ENCODE data around the gene EIF4H. TPM values are rescaled to one million over a fixed set of nuclear protein-coding genes. Genes with fewer than 3 reads are reported as not detected.

The EIF4H gene
- total and polyA plus RNA-seq, 2 experiments from 2014 or later, result 183 to 309 TPM

DNA sequence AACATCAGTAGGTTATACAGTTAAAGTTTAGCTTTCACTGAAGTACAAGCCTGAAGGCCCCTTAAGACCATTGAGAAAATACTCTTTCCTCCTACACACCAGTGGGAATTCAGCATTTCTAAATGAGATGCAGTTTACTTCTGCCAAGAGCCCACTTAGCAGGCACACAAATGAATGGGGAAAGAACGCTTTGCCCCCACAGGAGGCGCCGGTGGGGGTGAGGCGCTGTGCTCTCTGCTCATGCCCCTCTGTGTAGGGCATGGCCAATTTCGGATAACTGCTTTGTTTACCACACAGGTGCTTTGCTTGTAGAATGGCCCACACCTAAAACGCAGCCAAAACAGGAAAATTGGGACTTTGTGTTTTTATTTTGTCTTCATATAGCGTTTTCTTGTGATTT lies 19.8 kb downstream of the EIF4H start:
- H3K27me3 Mint-ChIP-seq (ENCODE audit: insufficient read depth, low read depth, poor library complexity), result peaks cover 10% of the 10 kb centered on the region
- H3K36me3 ChIP-seq (ENCODE audit: insufficient read depth), result peaks cover 51% of the 10 kb centered on the region
- H3K27me3 ChIP-seq (ENCODE audit: insufficient read depth), result no peaks in the 10 kb centered on the region
- H3K4me2 ChIP-seq, result no peak overlapping the region
- H3K27ac ChIP-seq (ENCODE audit: low read depth), result peak overlapping the region; percentile 78; the same call in 1 of the 2 replicates
- peaks cover 48% of the 10 kb centered on the region for H3F3A ChIP-seq (replicated peaks; ENCODE audit: low read depth)
- no peaks in the 10 kb centered on the region for H3K9me2 ChIP-seq (ENCODE audit: insufficient read depth)
- no peak overlapping the region for H3K27ac Mint-ChIP-seq
- H2AFZ ChIP-seq, result no peak overlapping the region
- DNase-seq (ENCODE audit: low spot score) (no peak), ATAC-seq (no peak)
- no peaks in the 10 kb centered on the region for H3K4me1 ChIP-seq (ENCODE audit: insufficient read depth)
- H3K4me3 Mint-ChIP-seq, result no peak overlapping the region
- H3K4me1 Mint-ChIP-seq, result no peaks in the 10 kb centered on the region
- no peak overlapping the region for H3K4me3 ChIP-seq
- peaks cover 49% of the 10 kb centered on the region for H4K20me1 ChIP-seq (replicated peaks; ENCODE audit: insufficient read depth)
- H3K9me3 Mint-ChIP-seq, result no peaks in the 10 kb centered on the region
- H3K79me2 ChIP-seq (replicated peaks; ENCODE audit: insufficient read depth), result peaks cover 42% of the 10 kb centered on the region
- peaks cover 82% of the 10 kb centered on the region for H3K36me3 Mint-ChIP-seq (ENCODE audit: low read depth)
- TF ChIP-seq, protein P1, sequence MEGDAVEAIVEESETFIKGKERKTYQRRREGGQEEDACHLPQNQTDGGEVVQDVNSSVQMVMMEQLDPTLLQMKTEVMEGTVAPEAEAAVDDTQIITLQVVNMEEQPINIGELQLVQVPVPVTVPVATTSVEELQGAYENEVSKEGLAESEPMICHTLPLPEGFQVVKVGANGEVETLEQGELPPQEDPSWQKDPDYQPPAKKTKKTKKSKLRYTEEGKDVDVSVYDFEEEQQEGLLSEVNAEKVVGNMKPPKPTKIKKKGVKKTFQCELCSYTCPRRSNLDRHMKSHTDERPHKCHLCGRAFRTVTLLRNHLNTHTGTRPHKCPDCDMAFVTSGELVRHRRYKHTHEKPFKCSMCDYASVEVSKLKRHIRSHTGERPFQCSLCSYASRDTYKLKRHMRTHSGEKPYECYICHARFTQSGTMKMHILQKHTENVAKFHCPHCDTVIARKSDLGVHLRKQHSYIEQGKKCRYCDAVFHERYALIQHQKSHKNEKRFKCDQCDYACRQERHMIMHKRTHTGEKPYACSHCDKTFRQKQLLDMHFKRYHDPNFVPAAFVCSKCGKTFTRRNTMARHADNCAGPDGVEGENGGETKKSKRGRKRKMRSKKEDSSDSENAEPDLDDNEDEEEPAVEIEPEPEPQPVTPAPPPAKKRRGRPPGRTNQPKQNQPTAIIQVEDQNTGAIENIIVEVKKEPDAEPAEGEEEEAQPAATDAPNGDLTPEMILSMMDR (conservative IDR thresholded peaks at IDR 0.05; ENCODE audit: low read depth in 2 of 2), result peak; percentile 11 to 14; a peak in 1 of 4 replicates
- no peak for TF ChIP-seq JUNB (IDR thresholded peaks at IDR 0.05; ENCODE audit: unreplicated experiment)
- no peak for TF ChIP-seq NANOG (IDR thresholded peaks at IDR 0.05; ENCODE audit: borderline replicate concordance)
- TF ChIP-seq CREB1 (CRISPR knock-in tag; IDR thresholded peaks at IDR 0.05; ENCODE audit: low read depth), result no peak

- H3K79me2 ChIP-seq (replicated peaks; ENCODE audit: insufficient read depth), result peaks cover 34% of the 10 kb centered on the region
- peaks cover 10% of the 10 kb centered on the region for H3K27me3 Mint-ChIP-seq (ENCODE audit: insufficient read depth, low read depth, poor library complexity)
- H3K4me2 ChIP-seq, result no peak overlapping the region
- H3K4me3 ChIP-seq, result no peak overlapping the region
- ATAC-seq (no peak), DNase-seq (ENCODE audit: low spot score) (no peak)
- no peaks in the 10 kb centered on the region for H3K9me2 ChIP-seq (ENCODE audit: insufficient read depth)
- peaks cover 4% of the 10 kb centered on the region; the same call in 2 of the 3 replicates for H3K4me1 Mint-ChIP-seq
- peaks cover 53% of the 10 kb centered on the region for H3F3A ChIP-seq (replicated peaks; ENCODE audit: low read depth)
- H3K27ac Mint-ChIP-seq, result no peak overlapping the region
- peaks cover 44% of the 10 kb centered on the region for H3K36me3 ChIP-seq (ENCODE audit: insufficient read depth)
- no peaks in the 10 kb centered on the region for H3K4me1 ChIP-seq (ENCODE audit: insufficient read depth)
- H3K27me3 ChIP-seq (ENCODE audit: insufficient read depth), result no peaks in the 10 kb centered on the region
- peaks cover 74% of the 10 kb centered on the region for H3K36me3 Mint-ChIP-seq (ENCODE audit: low read depth)
- peak overlapping the region; percentile 78; the same call in 1 of the 2 replicates for H3K27ac ChIP-seq (ENCODE audit: low read depth)
- H2AFZ ChIP-seq, result no peak overlapping the region
- peaks cover 41% of the 10 kb centered on the region for H4K20me1 ChIP-seq (replicated peaks; ENCODE audit: insufficient read depth)
- no peaks in the 10 kb centered on the region for H3K9me3 Mint-ChIP-seq
- H3K4me3 Mint-ChIP-seq, result no peak overlapping the region; the same call in 2 of the 3 replicates
- TF ChIP-seq, protein P1 (conservative IDR thresholded peaks at IDR 0.05; ENCODE audit: low read depth in 2 of 2), result no peak
- TF ChIP-seq ZNF331 (CRISPR knock-in tag; IDR thresholded peaks at IDR 0.05; ENCODE audit: low read depth) (no peak), EZH2phosphoT487 (IDR thresholded peaks at IDR 0.05; ENCODE audit: unreplicated experiment) (no peak), NANOG (IDR thresholded peaks at IDR 0.05; ENCODE audit: borderline replicate concordance) (no peak), CREB1 (CRISPR knock-in tag; IDR thresholded peaks at IDR 0.05; ENCODE audit: low read depth) (no peak), ZNF114 (CRISPR knock-in tag; IDR thresholded peaks at IDR 0.05) (no peak), ETS1 (IDR thresholded peaks at IDR 0.05) (no peak), REST (IDR thresholded peaks at IDR 0.05; ENCODE audit: unreplicated experiment) (no peak), POLR2AphosphoS5 (IDR thresholded peaks at IDR 0.05; ENCODE audit: low read depth) (no peak)
Measured at GRCh38 chr7:74194686-74195085, 20.5 kb downstream of the EIF4H start.

Data from GM23338 (cell line).